Tibial nerve (tissue), 4 donors: Measurements from ENCODE around the gene HDDC3. TPM values are rescaled to one million over a fixed set of nuclear protein-coding genes. Genes with fewer than 3 reads are reported as not detected.

Source experiments
- DNase-seq, 2 donors: peaks; one replicate each; pipeline ENCODE4 v3.0.0-alpha.2; 2019; ENCODE audit warnings: low spot score in 2 of 2
- H3K27ac ChIP-seq, 4 donors: fragments of 200-600 bp; sonication (generic) in 3 of 4; one replicate each; pipeline ENCODE4 v1.5.1; 2017 to 2019; ENCODE audit warnings: mild to moderate bottlenecking in 1 of 4
- H3K27me3 ChIP-seq, 2 donors: fragments of 200-600 bp; sonication (generic) in 1 of 2; one replicate each; pipeline versions ENCODE4 v1.5.1 to v1.6.0; 2017 to 2019
- H3K36me3 ChIP-seq, 3 donors: fragments of 200-600 bp; sonication (generic); one replicate each; pipeline ENCODE4 v1.5.1; 2018 to 2019
- H3K4me1 ChIP-seq, 4 donors: fragments of 200-600 bp; sonication (generic) in 3 of 4; one replicate each; pipeline ENCODE4 v1.5.1; 2017 to 2019
- H3K4me3 ChIP-seq, 4 donors: fragments of 200-600 bp; sonication (generic) in 3 of 4; one replicate each; pipeline ENCODE4 v1.5.1; 2017 to 2019; ENCODE audit warnings: mild to moderate bottlenecking in 1 of 4, moderate library complexity in 1 of 4
- H3K9me3 ChIP-seq, 4 donors: fragments of 200-600 bp; sonication (generic) in 3 of 4; one replicate each; pipeline ENCODE4 v1.5.1; 2017 to 2019
- EP300 ChIP-seq, 2 donors: sonication (generic); formaldehyde crosslinking; IDR thresholded peaks; one replicate each; pipeline ENCODE4 v1.6.1; 2017; ENCODE audit warnings: antibody characterized with exemption in 2 of 2, mild to moderate bottlenecking in 1 of 2
- POLR2A ChIP-seq, 2 donors: fragments of 450-650 bp; IDR thresholded peaks; one replicate each; pipeline ENCODE4 v1.6.1; 2017; ENCODE audit warnings: antibody characterized with exemption in 2 of 2, mild to moderate bottlenecking in 2 of 2, moderate library complexity in 2 of 2
- WGBS, 2 donors: methylation state at CpG; one replicate each; pipeline ENCODE4 v1.1.5; 2018; 5-methylcytosine and 5-hydroxymethylcytosine counted together
- total RNA-seq, 4 donors: library from RNA; depleted of rRNA; stranded (reverse); fragments of >200 nt; gene quantifications; one replicate each; pipeline ENCODE4 v1.1.0, GENCODE V29; 2016
- TF ChIP-seq, protein P1 (sequence below), 5 experiments: fragments of 200-600 bp in 3 of 5; fragments of 450-650 bp in 2 of 5; sonication (generic) in 3 of 5; IDR thresholded peaks; one replicate each; pipeline ENCODE4 v1.5.1; 2016 to 2019; ENCODE audit warnings: antibody characterized with exemption in 5 of 5, mild to moderate bottlenecking in 3 of 5, moderate library complexity in 2 of 5

HDDC3 gene
- total RNA-seq, 4 donors from 2014 or later = 16.5 to 22.5 (median 18.7) TPM

- 22 to 35% methylated on average over 22 to 25 of the region's 63 CpGs for WGBS, 2 donors
- Histone ChIP-seq H3K27me3 (no peaks in the 10 kb centered on the region), H3K36me3 (peaks cover 0 to 43% (median 5%) of the 10 kb centered on the region in 3 donors), H3K27ac (peak overlapping the region; percentile 10 to 82 (median 78)), H3K9me3 (no peaks in the 10 kb centered on the region), H3K4me3 (peak overlapping the region; percentile 44 to 71 (median 67)), H3K4me1 (peaks cover 0 to 56% (median 24%) of the 10 kb centered on the region in 4 donors)
- TF ChIP-seq POLR2A (IDR thresholded peaks at IDR 0.05) (no peak), EP300 (IDR thresholded peaks at IDR 0.05) (no peak)
- TF ChIP-seq, protein P1, sequence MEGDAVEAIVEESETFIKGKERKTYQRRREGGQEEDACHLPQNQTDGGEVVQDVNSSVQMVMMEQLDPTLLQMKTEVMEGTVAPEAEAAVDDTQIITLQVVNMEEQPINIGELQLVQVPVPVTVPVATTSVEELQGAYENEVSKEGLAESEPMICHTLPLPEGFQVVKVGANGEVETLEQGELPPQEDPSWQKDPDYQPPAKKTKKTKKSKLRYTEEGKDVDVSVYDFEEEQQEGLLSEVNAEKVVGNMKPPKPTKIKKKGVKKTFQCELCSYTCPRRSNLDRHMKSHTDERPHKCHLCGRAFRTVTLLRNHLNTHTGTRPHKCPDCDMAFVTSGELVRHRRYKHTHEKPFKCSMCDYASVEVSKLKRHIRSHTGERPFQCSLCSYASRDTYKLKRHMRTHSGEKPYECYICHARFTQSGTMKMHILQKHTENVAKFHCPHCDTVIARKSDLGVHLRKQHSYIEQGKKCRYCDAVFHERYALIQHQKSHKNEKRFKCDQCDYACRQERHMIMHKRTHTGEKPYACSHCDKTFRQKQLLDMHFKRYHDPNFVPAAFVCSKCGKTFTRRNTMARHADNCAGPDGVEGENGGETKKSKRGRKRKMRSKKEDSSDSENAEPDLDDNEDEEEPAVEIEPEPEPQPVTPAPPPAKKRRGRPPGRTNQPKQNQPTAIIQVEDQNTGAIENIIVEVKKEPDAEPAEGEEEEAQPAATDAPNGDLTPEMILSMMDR (IDR thresholded peaks at IDR 0.05) = no peak
- DNase-seq = no peak
These were observed 24.9 kb upstream of the HDDC3 start for GRCh38 chr15:90957031-90957790.

DNA sequence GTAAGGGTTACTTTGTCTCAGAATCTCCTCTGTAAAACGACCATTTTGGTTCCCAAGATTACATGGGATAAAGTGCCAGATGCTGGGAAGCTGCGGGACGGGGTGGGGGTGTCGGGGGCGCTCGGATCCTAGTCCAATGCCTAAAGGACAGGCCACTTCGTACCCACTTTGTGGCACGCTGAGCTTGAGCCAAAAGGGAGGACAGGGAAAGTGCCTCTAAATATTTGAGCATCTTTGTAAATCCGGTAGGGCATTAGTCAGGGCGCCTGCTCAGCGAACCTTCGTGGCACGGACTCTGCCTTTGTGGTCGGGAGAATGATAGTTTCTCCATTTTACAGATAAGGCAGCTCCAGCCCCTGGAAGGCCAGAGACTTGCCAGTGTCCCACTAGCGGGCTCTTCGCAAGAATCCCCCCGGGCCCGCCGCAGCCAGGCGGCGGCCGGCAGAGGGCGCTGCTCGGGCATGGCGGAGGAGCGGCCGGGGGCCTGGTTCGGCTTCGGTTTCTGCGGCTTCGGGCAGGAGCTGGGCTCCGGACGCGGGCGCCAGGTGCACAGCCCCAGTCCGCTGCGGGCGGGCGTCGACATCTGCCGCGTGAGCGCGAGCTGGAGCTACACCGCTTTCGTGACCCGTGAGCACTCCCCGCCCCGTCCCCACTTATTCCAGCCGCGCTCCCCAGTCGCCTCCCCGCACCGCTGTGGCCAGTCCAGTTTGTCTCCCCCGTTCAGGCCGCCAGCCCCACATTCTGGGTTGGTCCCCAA is 24.1 kb upstream of the HDDC3 start:
- Histone ChIP-seq H3K36me3 (peaks cover 0 to 43% (median 5%) of the 10 kb centered on the region in 3 donors), H3K9me3 (no peaks in the 10 kb centered on the region), H3K27me3 (no peaks in the 10 kb centered on the region), H3K4me3 (peak overlapping the region; percentile 44 to 71 (median 67)), H3K27ac (peak overlapping the region; percentile 10 to 82 (median 78)), H3K4me1 (peaks cover 0 to 56% (median 24%) of the 10 kb centered on the region in 4 donors)
- WGBS, 2 donors = 8 to 10% methylated on average over 44 of the region's 56 CpGs
- TF ChIP-seq EP300 (IDR thresholded peaks at IDR 0.05) = no peak
- TF ChIP-seq POLR2A (IDR thresholded peaks at IDR 0.05) = no peak
- TF ChIP-seq, protein P1 (IDR thresholded peaks at IDR 0.05) = peak; percentile 94 to 97 (median 95)
- peak; percentile 63 to 76 for DNase-seq

DNA sequence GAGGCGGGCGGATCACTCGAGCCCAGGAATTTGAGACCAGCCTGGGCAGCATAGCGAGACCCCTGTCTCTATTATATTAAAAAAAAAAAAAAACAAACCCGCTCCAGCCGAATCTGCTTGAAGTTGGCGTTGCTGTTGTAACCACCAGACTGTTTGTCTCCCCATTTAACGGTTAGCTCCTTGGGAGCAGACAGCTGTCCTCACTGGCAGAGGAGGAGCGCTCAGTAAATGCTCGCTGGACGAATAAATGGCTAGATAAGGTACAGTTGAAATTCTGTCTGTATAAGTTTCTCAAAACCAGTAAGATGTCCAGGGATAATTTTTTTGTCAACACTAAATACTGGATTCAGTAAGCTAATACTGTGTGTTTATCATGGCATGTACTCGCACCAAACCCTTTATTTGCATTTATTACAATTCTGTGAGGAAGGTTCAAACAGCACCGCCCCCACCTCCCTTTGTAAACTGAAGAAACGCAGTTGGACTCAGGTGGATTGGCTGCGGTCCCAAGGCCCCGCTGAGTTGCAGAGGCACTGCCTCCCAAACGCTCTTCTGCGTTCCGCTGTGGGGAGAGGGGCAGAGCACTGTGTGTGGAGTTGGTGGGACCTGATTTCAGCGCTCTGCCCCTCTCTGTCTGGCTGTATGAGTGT is 23.4 kb upstream of the HDDC3 start:
- Histone ChIP-seq H3K27ac (peak overlapping the region in 1 of 4 donors; percentile 93), H3K9me3 (no peaks in the 10 kb centered on the region), H3K36me3 (peaks cover 0 to 43% (median 5%) of the 10 kb centered on the region in 3 donors), H3K4me3 (peak overlapping the region in 3 of 4 donors; percentile 87 to 95 (median 87)), H3K4me1 (peaks cover 0 to 55% (median 24%) of the 10 kb centered on the region in 4 donors), H3K27me3 (no peaks in the 10 kb centered on the region)
- no peak for DNase-seq
- TF ChIP-seq POLR2A (IDR thresholded peaks at IDR 0.05) (no peak), EP300 (IDR thresholded peaks at IDR 0.05) (no peak)
- TF ChIP-seq, protein P1 (IDR thresholded peaks at IDR 0.05) = no peak
- 77 to 78% methylated on average over 19 to 20 of the region's 20 CpGs for WGBS, 2 donors

- peak; percentile 90 to 92 for DNase-seq
- Histone ChIP-seq H3K9me3 (no peaks in the 10 kb centered on the region), H3K27me3 (no peaks in the 10 kb centered on the region), H3K36me3 (peaks cover 0 to 43% (median 11%) of the 10 kb centered on the region in 3 donors), H3K4me3 (peak within 1 kb of the TSS; percentile 87 to 95 (median 88)), H3K4me1 (peaks cover 0 to 47% (median 24%) of the 10 kb centered on the region in 4 donors), H3K27ac (peak within 1 kb of the TSS; percentile 81 to 96 (median 93))
- WGBS, 2 donors = 3 to 5% methylated on average over 38 to 46 of the region's 69 CpGs
- peak in 1 of 2 donors; percentile 64 for TF ChIP-seq POLR2A (IDR thresholded peaks at IDR 0.05)
- TF ChIP-seq, protein P1 (IDR thresholded peaks at IDR 0.05) = peak in 1 of 5 experiments; percentile 38
- TF ChIP-seq EP300 (IDR thresholded peaks at IDR 0.05) = peak; percentile 31 to 80
These were observed 22.6 kb upstream of the HDDC3 start, which contains the start of gene RCCD1 for GRCh38 chr15:90954712-90955623. TSS of gene RCCD1 (plus strand) at chr15:90954884. CDS start at chr15:90956735, 1,851 bp downstream.
